ENCODE measurements around the gene CELF2.

The CELF2 gene

DNA sequence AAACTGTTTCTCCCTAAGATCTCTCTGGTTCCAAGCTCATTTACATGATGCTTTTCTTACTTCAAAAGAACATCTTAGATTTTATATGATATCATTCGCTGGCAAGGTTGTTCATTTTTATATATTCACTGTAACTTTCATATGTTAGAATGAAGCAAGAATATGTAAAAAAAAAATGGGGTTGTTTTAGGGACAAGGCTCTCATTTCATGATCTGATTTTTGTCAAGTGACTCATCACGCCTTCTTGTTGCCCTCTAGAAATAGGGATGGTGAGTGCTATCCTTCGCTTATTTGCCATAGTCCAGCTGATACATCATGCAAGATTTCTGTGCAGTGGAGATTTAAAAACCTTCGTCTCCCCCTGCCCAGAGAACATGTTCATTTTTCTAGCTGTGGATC lies 14.0 kb upstream of the CELF2 start:
- in situ Hi-C loops (cut with HindIII; ENCODE audit: low sequenced_read_pairs) = no loop called here

DNA sequence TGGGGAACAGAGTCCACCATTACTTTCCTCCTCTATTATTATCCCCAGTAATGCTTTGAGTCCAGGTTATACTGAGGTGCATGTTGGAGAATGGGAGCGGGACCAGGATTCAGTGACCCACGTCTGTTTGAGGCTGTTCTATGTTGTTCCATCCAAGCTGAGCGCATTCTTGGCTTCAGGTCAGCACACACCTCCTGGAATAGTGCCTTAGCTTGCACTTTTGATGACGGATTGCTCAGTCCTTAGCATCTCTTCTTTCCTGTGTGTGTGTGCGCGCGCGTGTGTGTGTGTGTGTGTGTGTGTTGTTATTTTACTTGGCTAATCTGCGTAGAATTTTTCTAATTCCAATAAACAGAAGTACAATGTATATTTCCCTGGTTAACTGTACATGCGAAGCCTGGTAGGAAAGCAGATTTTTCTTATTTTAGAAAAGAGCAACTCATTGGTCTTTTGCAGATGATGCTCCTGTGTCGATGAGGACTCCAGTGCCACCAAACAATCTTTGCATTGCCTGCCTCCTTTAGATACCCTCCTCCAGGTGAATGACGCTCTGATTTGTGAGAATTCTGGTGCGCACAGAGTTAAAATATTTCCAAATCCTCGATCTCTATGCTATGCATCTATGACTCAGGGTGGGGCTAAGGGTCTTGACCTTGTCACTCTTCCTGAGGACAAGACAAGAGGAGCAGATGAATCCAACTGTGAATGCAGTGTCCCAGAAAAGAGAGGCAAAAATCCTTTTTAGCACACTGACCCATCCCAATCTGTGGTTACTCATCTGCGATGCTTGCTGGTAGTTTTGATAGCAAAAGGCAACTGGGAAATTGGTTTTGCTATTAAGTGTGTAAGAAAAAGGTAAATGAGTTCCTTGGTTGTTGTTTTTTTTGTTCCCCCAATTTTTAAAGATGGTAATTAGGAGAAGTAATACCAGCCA lies 13.3 kb upstream of the CELF2 start:
- in situ Hi-C loops (cut with HindIII; ENCODE audit: low sequenced_read_pairs) = no loop called here

DNA sequence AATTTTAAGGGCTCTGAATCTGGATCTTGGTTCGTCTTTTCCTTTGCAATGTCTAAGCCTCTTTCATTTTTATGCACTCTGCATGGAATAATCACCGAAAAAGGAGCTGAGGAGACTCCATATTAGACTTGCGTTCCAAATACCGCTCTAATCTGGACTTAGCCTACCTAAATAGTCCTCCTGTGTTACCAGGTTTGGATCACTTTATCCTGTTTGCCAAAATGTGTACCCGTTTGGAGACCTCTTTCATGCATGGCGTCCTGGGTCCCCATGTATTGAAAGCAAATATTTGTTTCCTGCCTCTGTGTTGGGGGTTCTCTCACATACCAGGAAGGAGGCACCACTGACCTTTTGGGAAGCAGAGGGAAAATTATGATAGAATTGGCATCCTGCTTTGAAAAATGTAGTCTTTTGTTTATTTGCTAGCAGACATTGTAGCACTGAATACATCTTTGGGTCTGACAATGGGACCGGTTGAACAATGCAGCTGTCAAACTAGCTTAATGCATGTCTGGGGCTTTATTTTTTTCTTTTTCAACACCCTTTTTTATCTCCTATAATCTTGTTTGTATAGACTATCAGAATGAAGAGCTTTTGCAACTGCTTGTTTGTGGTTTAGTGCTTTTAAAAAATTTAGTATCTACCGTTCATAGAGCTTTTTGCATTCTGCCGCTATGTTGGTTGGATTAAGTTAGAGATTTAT lies 11.8 kb upstream of the CELF2 start:
- in situ Hi-C loops (cut with HindIII; ENCODE audit: low sequenced_read_pairs) = no loop called here

DNA sequence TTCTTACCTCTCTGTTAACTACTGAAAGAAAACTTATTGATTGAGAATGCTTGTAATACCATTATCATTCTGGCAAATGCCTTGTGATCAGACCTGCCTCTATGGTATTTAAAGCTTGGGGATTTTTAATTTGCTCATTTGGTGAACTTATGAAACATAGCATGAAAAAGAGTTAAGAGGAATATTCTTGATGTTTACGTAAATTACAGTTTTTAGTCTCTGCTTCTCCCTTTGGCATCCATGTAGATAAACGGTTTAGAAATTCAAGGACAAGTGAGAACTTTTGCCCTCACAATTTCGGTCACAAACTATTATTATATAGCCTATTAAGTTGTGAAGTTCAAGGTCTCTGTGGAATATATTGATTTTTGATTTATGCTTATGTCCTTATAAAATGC lies 11.2 kb upstream of the CELF2 start:
- in situ Hi-C loops (cut with HindIII; ENCODE audit: low sequenced_read_pairs) = no loop called here

DNA sequence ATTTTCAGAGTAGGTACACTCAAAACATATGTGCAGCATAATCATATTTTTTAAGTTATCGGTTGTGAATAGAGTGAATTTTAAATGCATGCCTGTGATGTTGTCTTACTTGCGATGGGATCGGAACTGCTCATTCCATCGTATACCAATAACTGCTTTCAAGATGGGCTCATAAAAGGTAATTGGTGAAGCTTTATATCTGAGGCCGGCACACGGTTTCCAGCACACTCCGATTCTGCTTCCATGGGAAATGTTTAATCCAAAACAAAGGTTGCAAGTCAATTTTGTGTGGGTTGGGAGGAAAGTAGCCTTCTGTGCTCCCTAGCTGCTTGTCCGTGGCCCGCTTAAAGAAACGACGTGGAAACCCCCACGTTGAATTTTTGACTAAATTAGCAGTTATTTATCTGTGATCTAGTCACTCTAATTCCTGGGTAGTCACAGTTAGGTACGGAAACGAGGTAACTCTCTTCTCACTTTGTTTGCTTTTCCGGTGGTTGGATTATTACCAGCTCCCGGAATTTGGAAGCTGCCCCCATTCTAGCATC lies 10.1 kb upstream of the CELF2 start:
- in situ Hi-C loops (cut with HindIII; ENCODE audit: low sequenced_read_pairs) = no loop called here

DNA sequence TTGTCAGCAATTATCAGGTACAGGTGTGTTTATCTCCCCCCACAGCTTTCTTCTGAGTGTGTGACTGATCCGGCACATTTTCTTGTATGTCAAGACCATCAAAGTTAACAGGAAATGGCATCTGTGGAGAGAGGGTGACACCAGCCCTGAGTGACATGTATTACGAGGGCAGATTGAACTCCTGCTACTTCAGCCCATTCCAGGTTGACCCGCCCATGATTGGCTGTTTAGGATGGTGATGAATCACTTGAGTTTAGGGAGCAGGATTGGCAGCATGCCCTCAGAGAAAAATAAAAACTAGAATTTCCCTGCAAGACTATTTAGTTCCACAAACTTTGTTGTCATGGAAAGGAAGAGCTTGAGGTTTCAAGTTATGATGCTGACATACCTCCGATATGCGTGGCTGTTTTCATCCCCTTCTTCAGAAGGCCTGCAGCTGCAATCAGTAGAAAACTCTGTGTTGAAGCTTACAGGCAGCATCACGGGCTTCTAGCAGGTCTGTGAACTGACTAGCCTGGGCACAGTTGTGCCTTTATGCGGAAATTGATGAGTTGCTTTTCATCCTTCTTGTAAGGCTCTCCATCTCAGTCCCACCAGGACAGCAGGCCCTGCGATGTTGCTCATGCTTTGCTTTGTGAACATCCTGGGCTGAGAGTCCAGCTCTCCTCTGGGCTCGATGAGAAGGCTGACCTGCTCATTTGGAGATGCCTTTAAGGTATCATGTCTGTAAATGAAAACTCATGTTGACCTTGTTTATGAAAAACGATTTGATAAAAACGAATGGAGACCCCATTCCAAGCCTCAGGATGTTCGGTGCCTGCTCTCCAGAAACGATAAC lies 8.0 kb upstream of the CELF2 start:
- in situ Hi-C loops (cut with HindIII; ENCODE audit: low sequenced_read_pairs) = no loop called here

DNA sequence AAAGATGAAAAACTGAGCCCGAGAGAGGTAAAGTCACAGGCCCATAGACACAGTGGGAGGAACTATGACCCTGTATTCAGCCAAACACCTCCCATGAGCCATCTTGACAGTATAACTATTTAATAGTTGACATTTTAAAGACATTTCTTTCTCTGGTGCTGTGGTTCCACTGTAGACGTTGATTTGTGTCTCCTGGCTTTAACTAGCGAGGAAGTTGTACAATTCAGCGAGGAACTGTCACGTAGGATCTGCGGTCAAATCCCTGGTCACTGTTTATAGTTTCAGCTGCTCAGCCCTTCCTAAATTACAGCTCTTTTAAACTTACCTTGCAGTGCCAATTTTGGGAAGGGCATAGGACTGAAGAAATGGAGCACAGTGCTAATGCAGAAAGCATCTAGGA lies 7.1 kb upstream of the CELF2 start:
- in situ Hi-C loops (cut with HindIII; ENCODE audit: low sequenced_read_pairs) = no loop called here

DNA sequence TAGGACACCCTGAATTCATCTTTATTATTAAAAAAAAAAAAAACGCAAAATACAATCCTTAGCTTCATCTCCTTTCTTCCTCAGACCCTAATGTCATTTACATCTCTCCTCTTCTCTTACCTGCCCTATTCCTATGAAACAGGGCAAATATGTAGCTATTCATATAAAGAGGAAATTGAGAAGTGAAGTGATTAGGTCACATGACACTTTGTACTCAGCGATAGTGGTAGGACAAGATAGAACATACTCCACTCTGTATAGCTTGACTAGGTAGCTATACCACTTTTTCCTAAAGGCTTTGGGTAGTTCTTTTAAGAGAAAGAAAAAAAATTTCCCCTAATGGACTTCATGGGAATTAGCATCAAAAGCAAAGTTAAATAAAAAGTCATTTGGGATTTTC lies 6.2 kb upstream of the CELF2 start:
- in situ Hi-C loops (cut with HindIII; ENCODE audit: low sequenced_read_pairs) = no loop called here

DNA sequence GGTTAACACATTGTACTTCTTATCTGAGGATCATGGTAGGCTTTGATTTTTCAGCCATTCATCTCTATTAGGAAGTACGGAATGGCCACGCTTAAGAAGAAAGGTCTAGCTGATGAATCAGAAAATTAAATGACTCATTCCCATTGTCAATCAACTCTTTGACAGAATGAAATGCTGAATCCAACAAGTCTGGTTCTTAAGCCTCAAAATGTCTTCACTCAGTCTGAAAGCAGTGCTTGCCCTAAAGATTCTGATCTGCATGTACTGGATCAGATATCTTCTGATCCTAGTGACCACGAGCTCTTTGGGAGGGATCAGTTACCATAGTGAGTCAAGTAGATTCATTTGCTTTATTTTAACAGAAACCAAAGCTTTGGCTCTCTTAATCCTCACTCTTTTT lies 5.7 kb upstream of the CELF2 start:
- in situ Hi-C loops (cut with HindIII; ENCODE audit: low sequenced_read_pairs) = no loop called here

DNA sequence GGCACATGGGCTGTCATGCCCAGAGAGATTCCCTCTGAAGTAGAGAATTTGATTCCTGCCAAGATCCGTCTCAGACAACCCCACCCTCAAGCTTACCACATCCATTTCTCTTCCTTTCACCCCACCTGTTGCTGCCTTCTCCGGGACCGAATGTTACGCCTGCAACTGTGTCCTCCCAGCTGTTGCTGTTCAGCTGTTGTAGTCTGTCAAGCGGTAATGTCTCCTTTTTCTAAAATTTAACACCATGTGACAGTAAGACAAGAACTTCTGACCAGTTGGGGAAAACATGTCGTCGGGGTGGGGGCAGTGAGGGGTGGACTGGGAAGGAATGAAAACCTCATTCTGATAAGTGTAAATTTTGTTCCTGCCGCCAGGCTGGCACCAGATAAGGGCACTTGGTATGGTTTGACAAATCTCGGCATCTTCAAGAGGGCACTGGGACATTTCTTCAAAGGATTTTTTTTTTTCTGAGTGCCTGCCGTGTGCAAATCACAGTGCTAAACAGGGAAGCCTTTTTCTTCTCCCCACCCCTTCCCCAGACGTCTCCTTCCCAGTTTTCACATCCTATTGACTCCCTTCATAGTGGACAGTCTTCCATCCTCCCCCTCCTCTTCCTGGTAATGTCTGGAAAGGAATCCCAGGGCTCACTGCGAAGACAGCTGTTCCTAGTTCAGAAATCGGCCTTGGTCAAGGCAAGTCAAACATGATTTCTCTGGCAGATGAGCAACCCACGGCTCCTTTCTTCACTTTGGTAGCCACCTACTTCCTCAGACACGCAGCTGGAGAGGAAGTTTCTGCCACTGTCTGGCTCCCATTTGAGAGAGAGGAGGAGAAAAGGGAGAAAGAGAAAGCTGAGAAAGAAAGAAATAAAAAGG lies 5.0 kb upstream of the CELF2 start:
- in situ Hi-C loops (cut with HindIII; ENCODE audit: low sequenced_read_pairs) = no loop called here

DNA sequence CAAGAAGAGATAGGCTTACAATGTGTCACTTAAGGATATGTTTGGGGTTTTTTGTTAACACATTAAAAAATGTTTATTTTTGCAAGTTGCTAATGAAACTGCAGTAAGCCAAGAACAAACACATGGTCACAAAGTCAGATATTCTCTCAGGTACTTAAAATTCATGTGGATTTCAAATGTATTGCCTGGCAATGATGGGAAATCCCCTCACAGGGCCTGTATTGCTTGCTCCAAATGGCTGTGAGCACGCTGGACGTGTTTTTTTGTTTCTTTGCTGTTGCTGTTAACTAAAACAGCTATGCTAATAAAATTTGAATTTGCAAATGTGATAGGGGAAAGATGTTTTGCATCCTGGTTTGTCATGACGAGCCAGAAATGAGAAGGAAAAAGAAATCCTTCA lies 3.8 kb upstream of the CELF2 start:
- in situ Hi-C loops (cut with HindIII; ENCODE audit: low sequenced_read_pairs) = no loop called here

DNA sequence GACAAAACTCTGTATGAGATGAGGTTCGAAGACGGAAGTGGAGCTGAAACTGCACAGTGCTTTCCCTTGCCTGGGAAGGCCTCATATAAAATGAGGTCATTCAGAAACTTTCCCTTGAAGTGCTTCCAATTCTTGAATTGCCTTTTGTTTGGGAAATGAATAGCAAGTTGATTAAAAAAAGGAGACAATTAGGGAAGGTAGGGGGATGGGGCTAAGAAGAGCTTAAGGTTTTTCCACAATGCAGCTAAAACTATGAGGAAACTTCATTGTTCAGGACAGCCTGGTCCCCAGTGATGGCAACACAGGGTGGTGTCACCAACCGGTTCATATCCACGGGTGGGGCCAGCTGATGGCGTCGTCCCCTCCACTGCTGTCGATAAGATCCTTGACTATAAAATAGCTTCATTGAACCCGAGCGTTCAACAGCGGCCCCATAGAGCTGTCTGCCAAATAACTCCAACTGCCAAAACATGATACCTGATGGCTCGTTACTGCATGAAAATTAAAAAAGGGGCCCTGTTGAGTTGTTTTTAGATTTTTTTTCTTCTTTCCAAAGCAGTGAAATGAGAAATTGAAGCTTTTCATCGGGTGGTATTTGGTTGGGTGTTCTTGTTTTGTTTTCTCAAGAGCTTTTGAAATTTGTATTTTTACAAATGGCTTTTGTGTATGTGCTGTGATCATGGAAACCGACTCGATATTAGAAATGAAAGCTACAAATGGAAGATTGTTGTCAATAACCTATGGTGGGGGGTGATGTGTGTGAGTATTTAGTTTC lies 2.8 kb upstream of the CELF2 start:
- in situ Hi-C loops (cut with HindIII; ENCODE audit: low sequenced_read_pairs) = no loop called here

DNA sequence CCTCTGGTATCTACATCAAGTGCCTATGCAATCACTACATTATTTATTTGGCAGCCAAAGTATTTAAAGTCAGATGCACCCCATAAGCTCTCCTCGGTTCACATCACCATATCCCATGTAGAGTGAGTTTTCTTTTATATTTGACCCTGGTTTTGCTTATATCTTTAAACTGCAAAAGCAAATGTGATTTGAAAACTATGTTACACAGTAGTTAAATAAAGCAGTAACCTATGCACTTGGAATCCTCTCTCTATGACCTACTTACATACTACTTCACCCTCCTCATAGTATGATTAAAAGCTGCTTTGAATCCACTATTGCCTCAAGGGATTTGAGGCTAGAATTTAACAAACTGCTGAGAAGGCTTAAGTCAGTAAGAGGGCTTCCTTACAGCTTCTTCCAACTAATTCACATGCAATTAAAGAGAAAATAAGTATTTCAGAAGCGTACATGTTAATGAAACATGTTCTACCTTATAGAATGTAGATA lies 2.2 kb upstream of the CELF2 start:
- in situ Hi-C loops (cut with HindIII; ENCODE audit: low sequenced_read_pairs) = no loop called here

DNA sequence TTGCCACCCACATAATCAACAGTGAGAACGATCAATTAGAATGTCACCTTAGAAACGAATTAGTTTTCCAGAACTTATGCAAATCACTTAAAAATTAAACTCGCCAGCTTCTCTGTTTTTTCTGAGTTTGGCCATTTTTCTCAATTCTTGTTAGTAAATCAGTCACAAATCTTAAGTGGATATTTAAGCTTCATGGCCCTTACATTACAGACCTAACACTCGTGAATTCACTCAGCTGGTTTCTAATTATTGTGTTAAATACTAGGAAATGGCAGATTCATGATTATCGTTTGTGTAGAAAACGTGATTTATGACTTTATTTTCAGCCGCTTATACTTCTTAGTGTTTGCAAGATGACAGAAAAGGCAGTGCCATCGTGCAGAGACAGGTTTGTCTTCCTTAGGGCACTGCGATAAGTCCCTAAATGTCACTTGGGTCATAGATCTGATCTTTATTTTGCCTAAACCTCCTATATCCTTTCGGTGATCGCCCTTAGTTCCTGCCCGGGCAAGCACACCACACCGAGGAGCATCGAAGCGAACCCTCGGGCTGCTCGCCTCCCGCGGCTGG lies 587 bp upstream of the CELF2 start:
- in situ Hi-C loops (cut with HindIII; ENCODE audit: low sequenced_read_pairs) = no loop called here

DNA sequence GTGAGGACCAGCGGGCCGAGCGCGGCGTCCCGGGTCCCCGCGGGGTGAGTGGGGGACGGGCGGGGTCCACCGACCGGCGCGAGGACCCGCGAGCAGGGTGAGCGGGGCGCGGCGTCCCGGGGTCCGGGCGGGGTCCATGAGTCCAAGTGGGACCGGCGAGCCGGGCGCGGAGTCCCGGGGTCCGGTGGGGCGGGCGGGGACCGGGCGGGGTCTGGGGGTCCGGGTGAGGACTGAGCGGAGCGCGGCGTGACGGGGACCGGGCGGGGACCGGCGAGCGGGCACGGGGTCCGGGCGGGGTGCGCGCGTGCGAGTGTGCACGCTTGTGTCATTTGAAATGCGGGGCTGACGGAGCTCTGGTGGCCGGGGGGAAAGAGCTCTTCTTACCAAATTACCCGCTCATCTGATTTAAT lies 765 bp downstream of the CELF2 start:
- in situ Hi-C loops (cut with HindIII; ENCODE audit: low sequenced_read_pairs) = no loop called here

DNA sequence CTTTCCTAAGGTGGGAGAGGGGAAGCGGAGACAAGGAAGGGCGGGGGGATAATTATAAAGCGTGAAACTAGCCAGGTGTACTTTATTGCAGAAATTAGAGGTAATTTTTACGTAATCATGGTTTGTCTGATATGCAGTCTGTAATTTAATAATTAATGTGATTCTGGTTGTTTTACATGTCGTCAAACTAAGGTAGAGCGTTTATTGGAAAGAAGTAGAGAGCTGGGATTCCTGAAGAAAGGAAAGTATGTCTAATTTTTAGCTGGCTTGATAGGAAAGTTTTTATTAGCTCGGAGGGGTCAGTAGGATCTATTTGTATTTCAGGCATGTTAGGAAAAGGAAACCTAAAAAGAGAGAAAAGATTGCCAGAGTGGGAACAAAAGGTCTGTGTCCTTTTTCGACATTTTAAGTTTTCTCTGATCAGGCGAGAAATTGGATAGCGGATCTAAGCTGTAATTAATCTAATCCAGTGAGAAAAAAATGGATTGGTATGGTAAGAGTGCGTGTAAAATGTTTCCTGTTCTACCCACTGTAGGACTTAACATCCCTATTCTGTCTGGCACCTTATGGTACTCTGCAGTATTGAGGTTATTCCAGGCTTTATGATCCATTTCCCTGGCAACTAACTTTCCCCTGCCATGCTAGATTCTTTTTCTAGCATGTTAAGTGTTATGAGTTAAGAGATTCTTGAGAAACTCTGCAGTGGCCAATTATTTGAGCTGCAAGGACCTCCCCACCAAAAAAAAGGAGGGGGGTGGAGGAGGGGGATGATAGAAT lies 1.4 kb downstream of the CELF2 start:
- in situ Hi-C loops (cut with HindIII; ENCODE audit: low sequenced_read_pairs) = no loop called here

DNA sequence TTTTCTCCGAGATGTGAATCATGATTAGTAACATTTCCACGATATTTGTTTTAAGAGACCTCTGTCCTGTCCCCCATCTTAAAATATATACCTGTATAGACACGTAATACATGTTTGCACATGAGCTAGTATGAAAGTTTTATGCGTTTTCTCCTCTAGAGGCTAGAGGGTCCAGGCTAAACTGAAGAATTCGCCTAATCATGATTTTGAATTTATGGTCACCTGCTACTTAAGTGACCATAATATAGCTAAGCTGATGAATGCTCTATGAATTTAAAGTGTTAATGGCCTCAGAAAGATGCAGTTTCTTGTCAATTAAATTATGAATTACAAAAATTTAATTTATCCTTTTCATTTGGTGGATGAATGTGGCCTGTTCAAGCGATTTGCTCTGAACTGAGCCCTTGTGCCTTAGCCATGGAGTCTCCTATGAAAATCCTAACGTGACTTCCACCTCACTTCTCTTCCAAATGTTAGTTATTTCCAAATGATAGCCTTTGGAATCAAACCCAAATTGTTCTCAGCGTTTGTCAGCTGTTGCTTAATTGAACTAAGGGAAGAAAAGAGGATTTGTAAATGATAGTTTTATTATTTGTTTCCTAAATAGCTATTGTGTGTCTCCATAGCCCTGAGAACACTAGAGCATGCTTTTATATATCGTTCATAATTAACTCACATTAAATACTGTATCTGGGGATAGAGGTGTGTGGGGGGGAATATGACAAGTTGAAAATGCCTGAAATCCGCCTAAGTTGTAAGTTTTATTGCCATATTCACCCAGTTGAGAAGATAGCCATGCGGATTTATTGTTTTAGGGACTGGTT lies 2.3 kb downstream of the CELF2 start:
- in situ Hi-C loops (cut with HindIII; ENCODE audit: low sequenced_read_pairs) = no loop called here
